ENCODE measurements around the gene POLR2B.

Gene POLR2B

DNA sequence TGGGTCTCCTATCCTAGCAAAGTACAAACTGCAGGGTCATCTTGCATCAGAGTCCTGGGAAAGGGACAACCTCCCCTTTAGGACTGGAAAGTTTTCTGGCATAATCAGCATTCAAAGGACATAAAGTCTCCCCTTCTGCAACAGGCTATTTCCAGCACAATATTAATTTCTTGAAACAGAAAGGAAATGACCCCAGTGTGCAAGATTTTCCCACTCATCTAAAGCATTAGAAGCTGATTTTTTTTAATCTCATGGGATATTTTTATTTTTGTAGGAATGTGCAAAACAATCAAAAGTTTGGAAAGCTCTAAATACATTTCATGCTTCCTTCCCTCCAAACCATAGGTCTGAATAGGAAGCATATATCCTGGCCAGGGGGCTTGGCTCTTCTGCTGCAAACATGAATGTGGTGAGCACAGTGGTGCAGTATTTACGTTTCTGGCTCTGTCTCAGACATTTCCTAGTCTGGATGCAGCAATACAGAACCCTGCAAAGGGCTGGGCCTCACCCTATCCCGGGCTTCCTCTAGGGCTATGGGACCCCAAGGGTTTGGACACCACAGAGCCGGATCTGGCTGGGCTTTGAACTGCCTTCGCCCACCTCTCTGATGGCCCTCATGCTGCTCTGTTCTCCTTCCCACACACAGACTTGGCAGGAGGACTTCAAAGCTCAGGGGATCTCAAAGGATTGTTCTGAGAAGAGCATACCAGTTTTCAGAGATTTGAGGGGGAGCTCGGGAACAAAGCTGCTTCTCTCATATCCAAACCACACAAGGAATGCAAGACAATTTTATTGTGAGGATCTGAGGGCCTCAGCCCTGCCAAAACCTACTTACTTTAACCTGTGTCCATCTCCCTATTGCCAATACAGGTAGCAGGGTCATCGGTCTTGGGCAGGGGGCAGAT, 64.9 kb downstream of the POLR2B start:
- TF ChIP-seq, protein P1, sequence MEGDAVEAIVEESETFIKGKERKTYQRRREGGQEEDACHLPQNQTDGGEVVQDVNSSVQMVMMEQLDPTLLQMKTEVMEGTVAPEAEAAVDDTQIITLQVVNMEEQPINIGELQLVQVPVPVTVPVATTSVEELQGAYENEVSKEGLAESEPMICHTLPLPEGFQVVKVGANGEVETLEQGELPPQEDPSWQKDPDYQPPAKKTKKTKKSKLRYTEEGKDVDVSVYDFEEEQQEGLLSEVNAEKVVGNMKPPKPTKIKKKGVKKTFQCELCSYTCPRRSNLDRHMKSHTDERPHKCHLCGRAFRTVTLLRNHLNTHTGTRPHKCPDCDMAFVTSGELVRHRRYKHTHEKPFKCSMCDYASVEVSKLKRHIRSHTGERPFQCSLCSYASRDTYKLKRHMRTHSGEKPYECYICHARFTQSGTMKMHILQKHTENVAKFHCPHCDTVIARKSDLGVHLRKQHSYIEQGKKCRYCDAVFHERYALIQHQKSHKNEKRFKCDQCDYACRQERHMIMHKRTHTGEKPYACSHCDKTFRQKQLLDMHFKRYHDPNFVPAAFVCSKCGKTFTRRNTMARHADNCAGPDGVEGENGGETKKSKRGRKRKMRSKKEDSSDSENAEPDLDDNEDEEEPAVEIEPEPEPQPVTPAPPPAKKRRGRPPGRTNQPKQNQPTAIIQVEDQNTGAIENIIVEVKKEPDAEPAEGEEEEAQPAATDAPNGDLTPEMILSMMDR (IDR thresholded peaks at IDR 0.05): no peak

DNA sequence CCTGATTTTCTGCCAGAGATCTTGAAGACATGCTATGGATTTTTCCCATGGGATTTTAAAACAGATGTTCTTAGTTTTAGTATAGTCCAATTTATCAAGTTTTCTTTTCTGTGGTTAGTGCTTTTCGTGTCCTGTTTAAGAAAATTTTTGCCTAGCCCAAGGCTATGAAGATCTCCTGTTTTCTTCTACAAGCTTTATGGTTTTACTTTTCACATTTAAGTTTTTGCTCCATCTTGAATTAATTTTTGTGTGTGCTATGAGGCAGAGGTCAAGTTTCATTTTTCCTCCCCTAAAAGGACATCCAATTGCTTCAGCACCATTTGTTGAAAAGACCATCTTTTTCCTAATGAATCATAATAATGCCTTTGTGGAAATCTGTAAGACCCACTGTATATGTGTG, 65.6 kb downstream of the POLR2B start:
- TF ChIP-seq, protein P1 (IDR thresholded peaks at IDR 0.05): no peak

DNA sequence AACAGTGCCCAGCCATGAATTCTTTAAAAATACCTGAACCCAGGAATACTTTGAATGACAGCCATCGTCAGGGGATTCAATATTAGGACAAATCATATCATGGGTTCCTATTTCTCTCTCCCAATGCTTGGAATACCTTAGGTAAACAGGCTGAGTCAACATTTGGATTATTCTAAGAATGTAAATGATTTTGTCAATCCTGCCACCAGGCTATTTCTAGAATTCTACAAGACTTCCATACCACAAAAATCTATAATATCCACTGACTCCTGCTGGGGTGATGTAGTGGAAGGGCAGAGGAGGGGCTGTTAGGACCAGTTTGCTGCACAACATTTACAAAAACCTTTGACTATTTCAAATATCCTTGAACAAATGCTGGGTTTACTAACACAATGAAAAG, 66.3 kb downstream of the POLR2B start:
- TF ChIP-seq, protein P1 (IDR thresholded peaks at IDR 0.05): no peak

DNA sequence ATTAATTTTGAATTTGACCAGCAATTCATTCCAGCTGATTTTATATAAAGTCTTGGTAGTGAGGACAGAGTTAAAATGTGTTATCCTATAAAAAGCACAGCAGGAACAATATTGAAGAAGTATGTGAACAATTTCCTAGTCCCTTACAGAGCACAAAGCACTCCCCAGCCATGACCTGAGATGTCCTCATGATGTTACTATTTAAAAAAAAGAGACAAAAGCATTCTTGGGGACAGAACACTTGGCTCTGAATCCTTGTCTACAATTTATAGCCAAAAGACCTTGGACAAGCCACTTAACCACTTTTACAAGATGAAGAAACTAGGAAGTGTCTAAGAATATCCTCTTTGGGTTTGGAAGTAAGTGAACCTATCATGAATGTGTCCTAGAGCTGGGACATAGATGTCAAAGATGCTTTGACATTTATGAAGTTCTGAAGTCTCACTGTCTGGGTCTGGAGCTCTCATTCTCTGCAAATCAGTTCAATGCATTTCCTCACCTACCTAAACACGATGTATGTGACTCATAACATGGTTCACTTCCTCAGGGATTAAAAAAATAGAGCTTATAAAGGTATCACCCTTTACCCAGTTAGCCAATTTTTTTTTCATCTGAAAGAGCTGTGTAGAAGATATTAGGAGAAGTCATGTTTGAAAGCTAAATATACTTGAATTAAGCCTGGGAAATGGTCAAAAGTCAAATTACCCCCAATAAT, 70.1 kb downstream of the POLR2B start:
- TF ChIP-seq, protein P1 (IDR thresholded peaks at IDR 0.05): no peak

DNA sequence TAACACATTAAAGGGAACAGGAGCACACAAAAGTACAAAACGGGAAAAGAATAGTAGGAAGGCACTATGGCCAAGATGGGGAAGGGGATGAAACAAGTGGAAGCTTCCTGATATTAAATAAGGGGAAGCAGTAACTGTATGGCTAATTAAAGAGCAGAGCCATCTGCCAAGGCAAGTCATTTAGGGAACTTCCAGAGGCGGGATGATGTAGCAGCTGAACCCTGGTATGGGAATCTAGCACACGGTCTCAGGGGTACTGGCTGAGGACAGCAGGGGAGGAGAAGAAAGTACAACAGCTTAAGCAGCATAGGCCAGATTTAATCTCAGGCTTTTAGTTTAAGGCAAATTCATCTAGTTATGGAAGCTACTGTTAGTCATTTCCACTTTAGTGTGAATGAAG, 72.4 kb downstream of the POLR2B start:
- TF ChIP-seq, protein P1 (IDR thresholded peaks at IDR 0.05): no peak

DNA sequence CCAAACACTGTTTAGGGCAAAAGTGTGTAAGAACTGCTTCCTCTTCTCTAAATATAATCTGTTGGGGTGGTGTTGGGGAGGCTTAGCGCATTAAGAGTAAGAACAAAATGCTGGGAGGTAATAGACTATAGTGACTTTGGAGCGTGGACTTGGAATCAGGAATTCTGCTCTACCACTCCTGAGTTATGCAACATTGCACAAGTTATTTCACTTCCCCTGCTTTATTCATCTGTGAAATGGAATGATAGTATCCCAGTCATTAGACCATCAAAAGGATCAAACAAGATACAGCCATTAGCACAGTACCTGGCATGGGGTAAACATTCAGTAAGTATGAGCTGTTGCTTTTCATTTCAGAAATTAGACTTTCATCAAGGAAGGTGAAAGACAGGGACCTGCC, 72.8 kb downstream of the POLR2B start:
- TF ChIP-seq, protein P1 (IDR thresholded peaks at IDR 0.05): no peak

DNA sequence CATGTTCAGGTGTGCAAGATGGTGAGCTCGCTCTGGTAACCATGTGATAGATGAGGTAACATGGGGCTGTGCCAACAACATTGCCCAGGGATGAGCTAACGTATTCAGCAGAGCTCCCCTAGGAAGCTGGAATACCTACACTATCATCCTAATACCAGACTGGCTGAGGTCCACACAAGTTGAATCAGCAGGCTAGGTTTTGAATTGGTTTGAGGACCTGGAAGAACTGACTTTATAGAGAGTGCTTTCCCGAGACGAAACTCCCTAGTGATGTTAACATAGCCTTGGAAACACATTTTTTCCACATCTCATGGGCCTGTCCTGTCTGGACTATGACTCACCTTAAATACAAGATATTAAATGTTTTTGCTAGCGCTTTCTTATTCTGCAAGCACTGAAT, 74.8 kb downstream of the POLR2B start:
- TF ChIP-seq, protein P1 (IDR thresholded peaks at IDR 0.05): no peak

Data from LNCAP (cell line).